GM19455 (cell line): ENCODE results near the gene PDIA2.
"Not testable (repeated sequence)": the region's sequence is repeated elsewhere in the genome, so short reads cannot be mapped to it uniquely, and the experiment has no call there.

Experiments used
- ATAC-seq: cut with Tn5 transposase; IDR thresholded peaks from one replicate; pipeline ENCODE4 v1.9.1; 2021; ENCODE audit not compliant: unreplicated experiment

Gene PDIA2

GRCh38 chr16:263182-263774 lies 19.7 kb upstream of the PDIA2 start:
- ATAC-seq: no peak

GRCh38 chr16:263944-264343 lies 19.0 kb upstream of the PDIA2 start:
- no peak for ATAC-seq

DNA sequence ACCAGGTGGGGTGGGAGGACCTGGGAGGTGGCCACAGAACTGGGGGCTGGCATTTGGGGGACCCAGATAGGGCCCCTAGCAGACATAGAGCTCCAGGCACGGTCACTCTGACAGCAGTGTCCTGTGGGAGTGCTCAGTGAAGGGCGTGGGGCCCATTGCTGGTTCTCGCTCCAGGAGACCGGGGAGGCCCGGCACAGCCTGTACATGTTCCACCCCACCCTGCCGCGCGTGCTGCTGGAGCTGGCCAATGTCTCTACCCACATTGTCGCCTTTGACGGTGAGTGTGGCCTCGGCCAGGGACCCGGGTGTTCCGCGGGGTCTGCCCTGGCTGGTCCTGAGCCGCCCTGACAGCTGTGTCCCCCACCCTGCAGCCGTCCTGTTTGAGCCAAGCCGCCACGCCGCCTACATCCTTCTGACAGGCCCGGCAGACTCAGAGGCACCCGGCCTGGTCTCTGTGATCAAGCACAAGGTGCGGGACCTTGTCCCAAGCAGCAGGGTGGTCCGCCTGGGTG lies 18.5 kb upstream of the PDIA2 start:
- ATAC-seq: no peak

DNA sequence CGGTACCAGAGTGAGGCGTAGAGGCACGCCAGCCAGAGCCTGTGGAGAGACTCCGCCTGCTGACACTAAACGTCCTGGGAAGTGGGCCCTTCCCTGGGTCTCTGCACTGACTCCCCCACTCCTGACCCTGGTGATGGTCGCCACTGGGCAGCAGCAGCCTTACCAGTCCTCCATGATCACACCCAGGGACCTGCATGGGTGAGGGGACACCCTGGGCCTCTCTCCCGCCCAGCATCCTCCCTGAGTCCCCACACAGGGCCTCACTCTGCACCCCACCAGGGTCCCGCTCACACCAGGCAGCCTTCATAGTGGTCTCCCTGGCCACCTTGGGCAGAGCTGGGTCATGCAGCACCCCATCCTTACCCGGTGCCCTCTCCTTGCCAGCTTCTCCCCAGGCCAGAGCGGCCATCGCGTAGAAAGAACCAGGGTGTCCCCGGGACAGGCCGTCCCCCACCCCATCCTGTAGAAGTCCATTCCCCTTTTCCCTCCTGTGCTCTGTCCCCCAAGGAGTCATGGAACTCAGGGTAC lies 17.9 kb upstream of the PDIA2 start:
- ATAC-seq: no peak

- no peak for ATAC-seq
Measured at GRCh38 chr16:265711-266110, 17.3 kb upstream of the PDIA2 start.

DNA sequence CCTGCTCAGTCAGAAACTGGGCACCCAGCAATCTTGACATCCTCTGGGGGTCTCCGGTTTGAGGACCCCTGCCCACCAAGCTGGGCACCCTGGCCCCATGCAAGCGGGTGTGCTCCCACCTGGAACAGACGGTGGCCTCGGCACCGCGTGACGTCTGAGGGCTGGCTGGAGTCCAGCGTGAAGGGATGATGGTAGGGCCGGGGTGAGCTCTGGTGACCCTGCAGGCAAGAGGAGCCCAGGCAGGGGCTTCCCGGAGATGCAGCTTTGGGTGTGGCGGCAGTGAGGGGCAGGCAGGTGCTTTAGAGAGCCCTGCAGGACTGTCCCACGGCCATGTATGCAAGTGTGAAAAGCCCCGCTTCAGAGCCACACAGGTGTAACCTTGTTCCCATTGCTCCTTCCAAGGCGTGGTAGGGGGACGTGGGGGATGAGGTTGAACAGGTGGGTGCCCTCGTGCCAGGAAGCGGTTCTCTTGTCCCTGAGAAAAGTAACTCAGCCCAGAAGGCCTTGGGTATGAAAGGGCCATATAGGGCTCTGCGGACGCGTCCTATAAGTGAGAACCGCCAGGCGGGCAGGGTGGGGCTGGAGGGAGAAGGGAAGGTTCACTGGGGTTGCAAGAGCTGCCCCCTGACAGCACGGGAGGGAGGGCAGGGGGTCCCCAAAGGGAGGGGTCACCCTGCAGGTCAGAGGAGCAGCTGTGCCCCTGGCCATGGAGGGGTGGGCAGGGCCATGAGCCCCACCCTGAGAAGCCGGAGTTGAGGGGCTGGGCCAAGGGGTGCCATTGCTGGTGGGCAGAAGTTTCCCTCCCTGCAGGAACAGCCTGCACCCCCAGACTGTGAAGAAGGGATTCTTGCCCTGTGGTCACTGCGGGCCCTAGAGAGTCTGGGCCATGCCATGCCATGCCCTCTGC lies 16.5 kb upstream of the PDIA2 start:
- ATAC-seq: no peak

- not testable (repeated sequence) for ATAC-seq
Measured at GRCh38 chr16:267562-267961, 15.4 kb upstream of the PDIA2 start.

DNA sequence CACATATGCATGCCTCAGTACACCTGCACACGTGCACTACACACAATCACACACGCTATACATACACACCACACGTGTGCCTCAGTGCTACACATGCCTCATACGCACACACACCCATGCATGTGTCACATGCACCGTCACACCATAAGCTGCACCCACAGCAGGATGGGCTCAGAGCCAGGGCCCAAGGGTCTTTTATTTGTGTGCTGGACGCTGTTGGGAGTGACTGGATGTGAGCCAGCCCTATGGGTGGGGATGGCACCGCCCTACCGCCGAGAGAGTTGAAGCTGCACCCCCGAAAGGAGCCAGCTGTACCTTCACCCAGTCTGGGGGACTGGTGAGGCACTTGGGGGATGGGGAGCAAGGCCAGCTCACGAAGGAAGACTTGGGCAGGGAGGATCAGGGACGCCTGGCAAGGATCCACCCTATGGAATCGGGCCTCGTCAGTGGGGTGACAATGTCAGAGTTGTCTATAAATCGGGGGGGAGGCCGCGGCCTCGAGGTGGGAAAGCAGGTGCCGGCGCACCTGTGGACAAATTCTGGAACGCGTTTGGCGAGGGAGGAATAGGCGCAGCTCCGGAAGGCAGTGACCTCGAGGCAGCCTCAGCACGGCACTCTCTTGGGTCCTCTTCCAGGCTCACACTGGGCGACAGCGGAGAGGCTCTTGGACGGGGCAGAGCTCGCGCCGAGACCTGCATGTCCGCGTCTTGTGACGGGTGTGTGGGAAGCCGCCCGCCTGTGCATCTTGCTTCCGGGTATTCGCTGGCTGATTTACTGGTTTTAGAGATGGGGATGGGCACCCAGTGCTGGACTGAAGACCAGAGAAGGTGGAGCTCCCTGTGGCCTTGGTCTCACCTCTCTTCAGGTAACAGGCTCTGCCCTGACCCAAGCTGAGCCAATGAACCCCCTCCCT lies 14.6 kb upstream of the PDIA2 start:
- ATAC-seq: no peak

DNA sequence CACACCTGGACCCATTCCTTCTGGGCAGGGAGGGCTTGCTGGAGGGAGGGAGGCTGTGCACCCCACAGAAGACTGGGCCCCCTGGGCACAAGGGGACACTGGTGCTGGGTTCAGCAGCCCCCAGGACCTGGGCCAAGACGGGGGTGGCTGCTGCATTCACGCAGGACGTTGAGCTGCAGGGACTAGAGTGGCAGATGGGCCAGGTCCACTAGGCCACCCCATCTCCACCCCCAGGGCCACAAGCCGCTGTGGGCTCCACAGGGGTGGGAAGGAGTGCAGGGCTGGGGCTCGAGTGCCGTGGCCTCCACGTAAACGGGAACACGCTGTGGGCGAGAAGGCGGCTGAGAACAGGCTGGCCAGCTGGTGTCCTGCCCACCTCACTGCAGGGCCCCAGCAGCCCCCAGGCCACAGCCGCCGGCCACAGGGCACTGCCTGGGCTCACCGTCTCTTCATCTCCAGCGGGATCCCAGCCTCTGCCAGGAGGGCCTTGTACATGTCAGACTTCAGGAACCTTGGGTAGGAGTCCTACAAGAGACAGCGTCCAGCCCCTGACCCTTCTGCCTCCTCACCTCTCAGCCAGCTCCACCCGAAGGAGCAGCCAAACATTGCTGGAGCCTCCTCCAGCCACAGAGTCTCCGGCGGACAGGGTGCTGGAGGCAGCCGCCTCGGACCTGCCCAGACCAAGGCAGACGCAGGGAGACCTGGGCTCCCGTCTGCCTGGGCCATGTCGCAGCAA lies 13.7 kb upstream of the PDIA2 start:
- ATAC-seq: no peak

DNA sequence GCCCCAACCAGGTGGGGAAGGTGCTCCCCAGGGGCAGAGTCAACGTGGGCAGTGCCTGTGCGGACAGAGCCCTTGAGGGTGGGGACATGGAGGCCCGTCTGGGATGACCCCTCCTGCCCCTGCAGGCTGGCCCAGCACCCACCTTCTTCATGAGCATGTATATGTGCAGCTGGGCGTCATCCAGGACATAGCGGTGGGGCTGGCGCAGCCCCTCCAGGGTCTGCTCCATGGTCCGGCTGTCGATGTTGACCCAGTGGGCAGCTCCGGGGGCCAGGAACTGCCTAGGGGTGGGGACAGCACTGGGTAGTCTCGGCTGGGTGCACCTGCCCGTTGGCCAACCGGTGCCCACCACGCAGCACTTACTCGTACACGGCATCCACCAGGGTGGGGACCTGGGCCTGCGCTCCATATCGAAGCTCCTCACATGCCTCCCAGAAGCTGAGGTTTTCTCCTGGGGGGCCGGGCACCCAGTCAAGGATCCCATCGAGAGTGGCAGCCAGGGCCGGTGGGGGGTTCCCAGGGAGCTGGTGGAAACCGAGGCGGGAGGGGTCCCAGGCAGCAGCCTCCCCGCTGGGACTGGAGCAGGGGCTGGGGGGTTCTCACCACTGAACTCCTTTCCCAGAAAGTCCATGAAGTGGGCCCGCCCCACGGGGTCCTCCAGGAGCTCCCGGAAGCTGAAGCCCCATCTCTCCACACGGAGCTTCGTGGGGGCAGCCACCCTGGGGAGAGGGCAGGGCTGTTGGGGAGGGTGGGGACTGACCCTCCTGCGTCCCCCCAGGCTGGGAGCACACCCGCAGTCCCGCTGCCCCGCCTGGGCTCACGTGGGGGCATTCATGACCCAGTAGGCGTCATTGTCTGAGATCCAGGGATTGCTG lies 12.3 kb upstream of the PDIA2 start:
- ATAC-seq: no peak

- ATAC-seq: no peak
Measured at GRCh38 chr16:272633-273546, 10.1 kb upstream of the PDIA2 start.

GRCh38 chr16:273547-274421 lies 9.2 kb upstream of the PDIA2 start:
- ATAC-seq: no peak

DNA sequence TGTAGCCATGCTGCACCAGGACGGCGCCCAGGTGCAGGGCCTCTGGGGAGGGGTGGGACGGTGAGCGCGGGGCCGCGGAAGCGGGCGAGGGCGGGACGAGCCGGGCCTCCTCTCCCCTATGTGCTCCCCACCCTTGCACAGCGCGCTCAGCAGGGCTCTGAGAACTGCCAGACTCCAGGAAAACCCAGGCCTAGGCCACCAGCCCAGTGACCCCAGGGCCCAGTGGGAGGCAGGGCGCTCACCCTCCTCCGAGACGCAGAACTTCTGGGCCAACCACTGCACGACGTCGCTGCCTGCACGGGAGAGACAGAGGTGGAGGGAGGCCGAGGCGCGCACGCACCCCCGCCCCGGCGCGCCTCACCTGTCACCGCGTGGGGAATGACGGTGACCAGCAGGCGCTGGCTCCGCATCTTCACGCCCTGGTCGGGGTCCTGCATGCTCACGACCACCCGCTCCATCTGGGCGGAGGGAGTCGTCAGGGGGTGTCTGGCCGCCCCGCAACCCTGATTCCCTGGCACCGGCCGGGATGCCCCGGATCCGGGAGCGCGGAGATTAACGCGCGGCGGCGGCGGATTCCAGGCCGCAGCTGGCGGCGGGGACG lies 7.8 kb upstream of the PDIA2 start:
- no peak for ATAC-seq

DNA sequence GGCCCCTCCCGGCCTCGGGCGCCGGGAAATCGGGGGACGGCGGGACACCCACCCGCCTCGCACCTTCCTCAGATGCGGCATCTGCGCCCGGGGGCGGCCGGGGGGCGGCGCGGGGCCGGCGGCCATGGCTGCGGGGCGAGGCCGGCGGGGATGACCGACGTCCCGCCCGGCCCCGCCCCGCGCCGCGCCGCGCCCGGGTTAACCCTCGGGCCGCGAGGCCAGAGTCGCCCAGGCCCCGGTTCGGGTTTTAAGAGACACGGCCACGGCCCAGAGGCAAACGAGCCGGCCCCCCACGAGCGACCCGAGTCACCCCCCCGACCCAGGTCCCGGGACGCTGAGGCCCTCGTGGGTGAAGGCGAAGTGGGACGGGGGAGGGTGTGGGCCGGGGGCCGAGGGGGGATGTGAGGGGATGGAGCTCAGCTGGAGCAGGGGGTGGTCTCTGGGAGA lies 7.2 kb upstream of the PDIA2 start, which contains the start of gene RGS11:
Gene RGS11, minus strand, starts transcription at position 159 of the 447 bp plus-strand sequence. Its CDS starts 33 bp downstream, at position 126.
- no peak for ATAC-seq

DNA sequence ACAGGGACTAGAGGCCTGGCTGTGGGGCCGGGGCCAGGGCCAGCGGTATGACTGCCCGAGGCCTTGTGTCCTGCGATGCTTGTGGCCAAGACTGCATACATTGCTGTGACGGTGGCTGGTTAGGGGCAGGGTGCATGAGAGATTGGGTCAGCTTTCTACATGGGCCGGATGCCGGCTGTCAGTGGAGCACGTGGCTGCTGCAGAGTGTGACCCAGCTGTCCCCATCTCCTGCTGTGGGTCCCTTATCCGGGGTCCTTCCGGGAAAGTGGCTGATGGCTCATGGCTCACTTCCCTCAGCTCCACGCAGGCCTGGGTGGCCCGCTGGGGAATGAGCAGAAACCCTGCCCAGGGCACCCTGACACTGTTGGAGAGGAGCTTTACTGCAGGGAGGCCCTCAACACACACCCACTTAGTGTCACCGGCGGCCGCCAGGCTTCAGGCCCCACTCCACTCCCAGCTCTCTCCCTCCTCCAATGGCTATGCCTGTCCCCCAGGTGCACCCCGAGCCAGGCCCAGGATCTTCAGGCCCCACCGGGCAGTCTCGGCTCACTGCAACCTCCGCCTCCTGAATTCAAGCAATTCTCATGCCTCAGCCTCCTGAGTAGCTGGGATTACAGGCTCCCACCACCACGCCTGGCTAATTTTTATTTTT lies 6.4 kb upstream of the PDIA2 start:
- no peak for ATAC-seq

DNA sequence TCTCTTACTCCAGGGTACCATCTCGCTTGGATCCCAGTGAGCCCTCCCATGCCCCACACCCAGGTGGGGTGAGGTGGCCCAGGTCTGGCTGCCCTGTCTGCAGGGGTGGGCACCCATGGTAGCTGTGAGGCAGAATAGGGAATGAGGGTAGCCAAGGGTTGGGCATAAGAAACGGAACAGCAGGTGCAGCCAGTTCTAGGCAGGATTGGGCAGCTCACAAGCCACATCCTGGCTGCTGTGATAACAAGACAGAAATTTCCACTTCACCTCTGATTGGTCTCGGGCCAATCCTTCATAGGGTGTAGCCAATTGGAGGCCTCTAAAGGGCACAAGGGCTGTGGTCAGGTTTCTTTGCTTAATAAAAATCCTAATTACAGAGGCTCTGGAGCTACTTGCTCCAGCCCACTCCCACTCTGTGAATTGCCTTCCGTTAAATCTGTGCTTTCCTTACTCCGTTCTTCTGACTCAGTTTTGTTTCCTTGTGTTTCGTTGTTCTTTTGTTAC lies 4.0 kb upstream of the PDIA2 start:
- ATAC-seq: no peak
